HepG2 (cell line): ENCODE results near the gene RBMY1A1. TPM values are rescaled to one million over a fixed set of nuclear protein-coding genes. Genes with fewer than 3 reads are reported as not detected.
"Not testable (repeated sequence)": the region's sequence is repeated elsewhere in the genome, so short reads cannot be mapped to it uniquely, and the experiment has no call there.

Experiments
- ATAC-seq: fragments of 200-7000 bp; cut with Tn5 transposase; 3 replicates; pipeline ENCODE4 v1.9.1; 2020; ENCODE audit warnings: mild to moderate bottlenecking, moderate library complexity
- BruUV-seq: library from RNA; stranded (reverse); fragments of 400-500 nt; replicated peaks from 2 replicates; lab custom pipeline; 2021; lab: Mats Ljungman, UMichigan
- CTCF ChIA-PET: fragments of 300-600 bp; formaldehyde crosslinking; extraction: SDS; loops from one replicate; lab custom pipeline; 2021; ENCODE audit warnings: low total read pairs, inconsistent platforms, low intra/inter-chr PET ratio; lab: Yijun Ruan, JAX
- POLR2A ChIA-PET: fragments of 350-600 bp; sonication (Branson Sonifier 250); formaldehyde crosslinking; loops from one replicate; lab custom pipeline; 2020; ENCODE audit warnings: antibody characterized with exemption, inconsistent platforms; lab: Yijun Ruan, JAX
- DNase-seq: peaks from one replicate; pipeline ENCODE4 v3.0.0-alpha.2; 2015; ENCODE audit warnings: low spot score
- FAIRE-seq: peaks from 3 replicates; lab custom pipeline; 2011; peaks lifted over from hg19 to GRCh38; lab: Jason Lieb, UNC
- H2AFZ ChIP-seq: one replicate; pipeline ENCODE4 v1.6.1; 2011; ENCODE audit warnings: low read length, inconsistent platforms
- H3K27ac ChIP-seq: fragments of 300-600 bp; 3 replicates; pipeline ENCODE4 v1.8.0; 2011; ENCODE audit warnings: mixed run types, mild to moderate bottlenecking, mixed read lengths, low read length, inconsistent platforms; ENCODE audit not compliant: insufficient read depth; ENCODE audit errors: extremely low read length
- H3K27me3 ChIP-seq, 2 experiments: fragments of 200-600 bp in 1 of 2; 2 replicates in 1 of 2; 3 replicates in 1 of 2; pipeline versions ENCODE4 v1.6.0 to v1.8.0; 2011; ENCODE audit warnings: low read length in 2 of 2, mild to moderate bottlenecking in 2 of 2, moderate library complexity in 2 of 2, inconsistent platforms in 1 of 2; ENCODE audit not compliant: insufficient read depth in 2 of 2, control insufficient read depth in 1 of 2
- H3K36me3 ChIP-seq, 2 experiments: fragments of 200-600 bp in 1 of 2; replicated peaks in 1 of 2; 2 replicates in 1 of 2; 3 replicates in 1 of 2; pipeline versions ENCODE4 v1.5.1 to v1.8.0; 2011; ENCODE audit warnings: low read length in 2 of 2, inconsistent platforms in 1 of 2; ENCODE audit not compliant: insufficient read depth in 2 of 2, control insufficient read depth in 1 of 2
- H3K4me1 ChIP-seq: 2 replicates; pipeline ENCODE4 v1.5.1; 2012; ENCODE audit warnings: low read length, inconsistent platforms; ENCODE audit not compliant: insufficient read depth
- H3K4me2 ChIP-seq: 2 replicates; pipeline ENCODE4 v1.6.0; 2011; ENCODE audit warnings: low read depth, low read length, inconsistent platforms
- H3K4me3 ChIP-seq, 3 experiments: fragments of 200-600 bp in 1 of 3; sonication (generic), shearing (Covaris generic) in 1 of 3; replicated peaks in 1 of 3; 2 replicates each; pipeline ENCODE4 v1.5.1; 2011 to 2016; ENCODE audit warnings: low read length in 3 of 3, inconsistent platforms in 2 of 3, low read depth in 2 of 3, mild to moderate bottlenecking in 2 of 3, control low read depth in 1 of 3, mixed read lengths in 1 of 3; ENCODE audit not compliant: insufficient read depth in 1 of 3
- H3K79me2 ChIP-seq: one replicate; pipeline ENCODE4 v1.6.1; 2011; ENCODE audit warnings: low read length, inconsistent platforms; ENCODE audit not compliant: insufficient read depth
- H3K9ac ChIP-seq: 2 replicates; pipeline ENCODE4 v1.6.0; 2011; ENCODE audit warnings: mild to moderate bottlenecking, low read depth, low read length, inconsistent platforms; ENCODE audit not compliant: insufficient read depth
- H3K9me3 ChIP-seq: 2 replicates; pipeline ENCODE4 v1.5.1; 2012; ENCODE audit warnings: mild to moderate bottlenecking, low read length
- H4K20me1 ChIP-seq: 2 replicates; pipeline ENCODE4 v1.6.0; 2011; ENCODE audit warnings: inconsistent platforms, mild to moderate bottlenecking, low read length, moderate library complexity; ENCODE audit not compliant: insufficient read depth
- AGO2 ChIP-seq: fragments of 200-400 bp; formaldehyde crosslinking; optimal IDR thresholded peaks from 2 replicates; pipeline ENCODE3; 2017; ENCODE audit warnings: mild to moderate bottlenecking, low read depth, low read length, moderate library complexity
- CENPX ChIP-seq: sonication (generic); formaldehyde crosslinking; IDR thresholded peaks from 2 replicates; pipeline ENCODE4 v1.9.0; 2021; ENCODE audit warnings: mild to moderate bottlenecking, missing genetic modification reagents, moderate library complexity
- EP300 ChIP-seq, 3 experiments: sonication (generic) in 1 of 3; formaldehyde crosslinking in 1 of 3; IDR thresholded peaks; 2 replicates each; pipeline versions ENCODE4 v1.5.1 to v1.6.1; 2011 to 2020; ENCODE audit warnings: low read depth in 2 of 3, low read length in 2 of 3, borderline replicate concordance in 1 of 3, improper control_type of control experiment in 1 of 3, mild to moderate bottlenecking in 1 of 3, missing genetic modification reagents in 1 of 3, moderate library complexity in 1 of 3
- ZNF160 ChIP-seq: sonication (generic); formaldehyde crosslinking; IDR thresholded peaks from 2 replicates; pipeline ENCODE4 v1.8.0; 2022; ENCODE audit warnings: mild to moderate bottlenecking, inconsistent platforms, missing genetic modification reagents
- WGBS: methylation state at CpG from one replicate; pipeline ENCODE4 v1.1.6; 2017; ENCODE audit warnings: low lambda C conversion rate; 5-methylcytosine and 5-hydroxymethylcytosine counted together
- in situ Hi-C: cut with HindIII; loops from 2 replicates; pipeline ENCODE4 v1.10.0; 2017; ENCODE audit warnings: low pct_unique_long_range_greater_than_20kb; ENCODE audit not compliant: extremely low pct_ligation_motif_present
- intact Hi-C: fragments of 100-400 bp; cut with micrococcal nuclease; formaldehyde crosslinking; loops from one replicate; pipeline ENCODE4 v1.10.0; 2022; ENCODE audit not compliant: unreplicated experiment
- polyA plus RNA-seq, 8 experiments: library from polyadenylated mRNA; depleted of rRNA in 3 of 8; stranded (reverse) in 7 of 8; unstranded in 1 of 8; fragments of >200 nt; fragmentation: Illumina TruSeq in 4 of 8; extraction: Trizol in 4 of 8; gene quantifications; 2 replicates each; pipeline versions ENCODE4 v1.2.1 to v1.2.3, GENCODE V29; 2011 to 2016; ENCODE audit warnings: low read depth in 4 of 8, missing spikeins in 1 of 8, mixed read lengths in 1 of 8; ENCODE audit not compliant: insufficient read depth in 1 of 8
- total RNA-seq, 5 experiments: library from RNA; depleted of rRNA; stranded (reverse); fragments of >200 nt; fragmentation: Illumina TruSeq; extraction: Trizol; gene quantifications; 2 replicates each; pipeline ENCODE4 v1.2.3, GENCODE V29; 2016; ENCODE audit warnings: low read depth in 1 of 5
- TF ChIP-seq, protein P1 (sequence below): sonication (generic); formaldehyde crosslinking; conservative IDR thresholded peaks from 2 replicates; pipeline ENCODE4 v1.8.0; 2022; ENCODE audit warnings: mild to moderate bottlenecking, moderate library complexity, missing genetic modification reagents

Gene RBMY1A1
- total and polyA plus RNA-seq, 2 of the 13 experiments (the other 11 are each of a cell fraction or from before 2014, with no cell fraction given): not detected

DNA sequence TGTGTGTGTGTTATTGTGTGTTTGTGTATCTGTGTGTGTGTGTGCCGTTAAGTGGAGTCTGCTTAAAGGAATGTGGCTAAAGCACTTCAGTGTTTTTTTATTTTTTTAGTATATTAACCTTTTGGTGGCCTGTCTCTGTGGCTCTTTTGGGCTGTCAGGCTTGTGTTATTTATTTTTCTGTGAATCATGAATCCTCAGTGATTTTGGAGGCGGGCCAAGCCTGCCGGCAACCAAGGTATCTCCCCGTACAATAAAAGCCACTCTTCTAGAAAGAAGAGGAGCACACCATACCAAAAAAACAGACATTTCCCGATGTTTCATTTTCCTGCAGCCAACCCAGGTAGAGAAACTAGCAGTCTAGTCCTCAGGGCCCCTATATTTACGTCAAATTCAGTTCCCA lies 57.4 kb downstream of the RBMY1A1 start (continued):
- TF ChIP-seq ZNF160: no peak
- TF ChIP-seq EP300 (IDR thresholded peaks at IDR 0.05; ENCODE audit: low read depth in 2 of 2, low read length in 2 of 2): no peak
- TF ChIP-seq EP300 (CRISPR knock-in tag; IDR thresholded peaks at IDR 0.05; ENCODE audit: borderline replicate concordance): no peak
- TF ChIP-seq AGO2: no peak
- TF ChIP-seq, protein P1, sequence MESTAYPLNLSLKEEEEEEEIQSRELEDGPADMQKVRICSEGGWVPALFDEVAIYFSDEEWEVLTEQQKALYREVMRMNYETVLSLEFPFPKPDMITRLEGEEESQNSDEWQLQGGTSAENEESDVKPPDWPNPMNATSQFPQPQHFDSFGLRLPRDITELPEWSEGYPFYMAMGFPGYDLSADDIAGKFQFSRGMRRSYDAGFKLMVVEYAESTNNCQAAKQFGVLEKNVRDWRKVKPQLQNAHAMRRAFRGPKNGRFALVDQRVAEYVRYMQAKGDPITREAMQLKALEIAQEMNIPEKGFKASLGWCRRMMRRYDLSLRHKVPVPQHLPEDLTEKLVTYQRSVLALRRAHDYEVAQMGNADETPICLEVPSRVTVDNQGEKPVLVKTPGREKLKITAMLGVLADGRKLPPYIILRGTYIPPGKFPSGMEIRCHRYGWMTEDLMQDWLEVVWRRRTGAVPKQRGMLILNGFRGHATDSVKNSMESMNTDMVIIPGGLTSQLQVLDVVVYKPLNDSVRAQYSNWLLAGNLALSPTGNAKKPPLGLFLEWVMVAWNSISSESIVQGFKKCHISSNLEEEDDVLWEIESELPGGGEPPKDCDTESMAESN (CRISPR knock-in tag): no peak
- no peak for TF ChIP-seq CENPX (CRISPR knock-in tag)

DNA sequence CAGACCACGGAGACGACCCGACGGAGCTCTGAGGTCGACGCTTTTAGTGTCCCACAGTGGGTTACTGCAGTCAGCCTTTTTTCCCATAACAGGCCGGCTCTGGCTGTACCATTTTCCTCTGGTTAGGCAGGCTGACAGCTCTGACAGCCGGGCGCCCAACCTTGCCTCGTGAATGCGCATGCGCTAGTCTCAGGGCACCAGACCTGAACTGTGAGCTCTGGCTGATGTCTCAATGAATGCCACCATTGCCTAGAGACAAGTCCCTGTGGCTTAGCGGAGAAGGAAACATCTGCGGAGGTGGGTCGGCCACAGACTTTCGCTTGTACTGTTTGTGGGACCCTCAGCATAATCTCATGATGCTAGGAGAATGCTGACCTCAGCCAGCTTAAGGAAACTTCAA lies 61.6 kb downstream of the RBMY1A1 start:
- H3K4me2 ChIP-seq, FAIRE-seq, H3K9ac ChIP-seq, H3K4me3 ChIP-seq, H3K36me3 ChIP-seq, intact Hi-C loops, CTCF ChIA-PET, DNase-seq, BruUV-seq, POLR2A ChIA-PET, H3K27me3 ChIP-seq, H4K20me1 ChIP-seq, H3K4me1 ChIP-seq, H3K27ac ChIP-seq, ATAC-seq, H3K79me2 ChIP-seq, in situ Hi-C loops, H2AFZ ChIP-seq, H3K9me3 ChIP-seq: not testable (repeated sequence)
- 77% methylated on average over 6 of the region's 16 CpGs for WGBS

Other genes with a start within 250 kb of the RBMY1A1 start
- gene RBMY1B, start 23.5 kb upstream of the RBMY1A1 start, total RNA-seq (2016; rRNA removed; fragmentation: Illumina TruSeq; extraction: Trizol): not detected in 2 replicates
- gene RBMY1B, start 23.5 kb upstream of the RBMY1A1 start, polyA plus RNA-seq (2011; rRNA removed): not detected in 2 replicates